Loucy (cell line): ENCODE measurements around the gene SLC2A5.

Experiments used
- EZH2phosphoT487 ChIP-seq: fragments of 200-600 bp; IDR thresholded peaks from 2 replicates; pipeline ENCODE4 v1.6.1; 2018; ENCODE audit warnings: antibody characterized with exemption, mild to moderate bottlenecking, moderate library complexity, borderline replicate concordance
- TF ChIP-seq, protein P1 (sequence below): fragments of 200-600 bp; sonication (generic); conservative IDR thresholded peaks from 2 replicates; pipeline ENCODE4 v1.5.1; 2014; ENCODE audit warnings: mild to moderate bottlenecking, antibody characterized with exemption, low read length

- no peak for TF ChIP-seq EZH2phosphoT487
- TF ChIP-seq, protein P1, sequence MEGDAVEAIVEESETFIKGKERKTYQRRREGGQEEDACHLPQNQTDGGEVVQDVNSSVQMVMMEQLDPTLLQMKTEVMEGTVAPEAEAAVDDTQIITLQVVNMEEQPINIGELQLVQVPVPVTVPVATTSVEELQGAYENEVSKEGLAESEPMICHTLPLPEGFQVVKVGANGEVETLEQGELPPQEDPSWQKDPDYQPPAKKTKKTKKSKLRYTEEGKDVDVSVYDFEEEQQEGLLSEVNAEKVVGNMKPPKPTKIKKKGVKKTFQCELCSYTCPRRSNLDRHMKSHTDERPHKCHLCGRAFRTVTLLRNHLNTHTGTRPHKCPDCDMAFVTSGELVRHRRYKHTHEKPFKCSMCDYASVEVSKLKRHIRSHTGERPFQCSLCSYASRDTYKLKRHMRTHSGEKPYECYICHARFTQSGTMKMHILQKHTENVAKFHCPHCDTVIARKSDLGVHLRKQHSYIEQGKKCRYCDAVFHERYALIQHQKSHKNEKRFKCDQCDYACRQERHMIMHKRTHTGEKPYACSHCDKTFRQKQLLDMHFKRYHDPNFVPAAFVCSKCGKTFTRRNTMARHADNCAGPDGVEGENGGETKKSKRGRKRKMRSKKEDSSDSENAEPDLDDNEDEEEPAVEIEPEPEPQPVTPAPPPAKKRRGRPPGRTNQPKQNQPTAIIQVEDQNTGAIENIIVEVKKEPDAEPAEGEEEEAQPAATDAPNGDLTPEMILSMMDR = no peak
These were observed 17.0 kb downstream of the SLC2A5 start for GRCh38 chr1:9052272-9053049.
